ENCODE data around the gene CHMP4B. TPM values are rescaled to one million over a fixed set of nuclear protein-coding genes. Genes with fewer than 3 reads are reported as not detected.

CHMP4B gene
- total RNA-seq, 4 donors from 2014 or later, result 57.4 to 109 (median 82.7) TPM

DNA sequence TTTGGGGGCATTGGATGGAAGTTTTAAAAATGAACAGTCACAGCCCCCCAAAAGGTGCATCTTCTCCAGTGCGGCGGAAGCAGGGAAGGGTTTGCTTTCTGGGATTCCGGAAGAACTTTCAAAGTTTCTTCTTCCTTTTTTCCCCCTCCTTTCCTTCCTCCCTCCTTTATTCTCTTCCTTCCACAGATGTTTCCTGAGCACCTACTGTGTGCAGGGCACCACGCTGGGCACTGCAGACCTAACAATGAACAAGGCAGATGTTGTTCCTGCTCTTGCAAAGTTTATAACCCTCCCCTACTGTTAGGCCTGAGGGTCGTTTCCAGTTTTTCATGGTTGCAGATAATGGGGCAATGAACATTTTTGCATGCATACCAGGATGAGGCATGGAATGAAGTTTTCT lies 58.1 kb downstream of the CHMP4B start:
- TF ChIP-seq, protein P1, sequence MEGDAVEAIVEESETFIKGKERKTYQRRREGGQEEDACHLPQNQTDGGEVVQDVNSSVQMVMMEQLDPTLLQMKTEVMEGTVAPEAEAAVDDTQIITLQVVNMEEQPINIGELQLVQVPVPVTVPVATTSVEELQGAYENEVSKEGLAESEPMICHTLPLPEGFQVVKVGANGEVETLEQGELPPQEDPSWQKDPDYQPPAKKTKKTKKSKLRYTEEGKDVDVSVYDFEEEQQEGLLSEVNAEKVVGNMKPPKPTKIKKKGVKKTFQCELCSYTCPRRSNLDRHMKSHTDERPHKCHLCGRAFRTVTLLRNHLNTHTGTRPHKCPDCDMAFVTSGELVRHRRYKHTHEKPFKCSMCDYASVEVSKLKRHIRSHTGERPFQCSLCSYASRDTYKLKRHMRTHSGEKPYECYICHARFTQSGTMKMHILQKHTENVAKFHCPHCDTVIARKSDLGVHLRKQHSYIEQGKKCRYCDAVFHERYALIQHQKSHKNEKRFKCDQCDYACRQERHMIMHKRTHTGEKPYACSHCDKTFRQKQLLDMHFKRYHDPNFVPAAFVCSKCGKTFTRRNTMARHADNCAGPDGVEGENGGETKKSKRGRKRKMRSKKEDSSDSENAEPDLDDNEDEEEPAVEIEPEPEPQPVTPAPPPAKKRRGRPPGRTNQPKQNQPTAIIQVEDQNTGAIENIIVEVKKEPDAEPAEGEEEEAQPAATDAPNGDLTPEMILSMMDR (IDR thresholded peaks at IDR 0.05 in 4 of 5, conservative IDR thresholded peaks at IDR 0.05 in 1 of 5), result no peak
- no peak for TF ChIP-seq POLR2A (IDR thresholded peaks at IDR 0.05)
- H3K4me1 ChIP-seq, result no peaks in the 10 kb centered on the region
- in situ Hi-C loops (cut with MboI; ENCODE audit: low sequenced_read_pairs in 4 of 4) (no loop called here), intact Hi-C loops (cut with DNase I; ENCODE audit: low total_unique reads) (no loop called here)
- DNase-seq (no peak), ATAC-seq (no peak)
- H3K9me3 ChIP-seq, result no peaks in the 10 kb centered on the region
- no peaks in the 10 kb centered on the region for H3K27me3 ChIP-seq
- no peaks in the 10 kb centered on the region for H3K36me3 ChIP-seq
- no peak overlapping the region for H3K27ac ChIP-seq
- no peak overlapping the region for H3K4me3 ChIP-seq

- no peak overlapping the region for H3K4me3 ChIP-seq
- DNase-seq, result no peak
- no peaks in the 10 kb centered on the region for H3K27me3 ChIP-seq
- ATAC-seq, result no peak
- no peaks in the 10 kb centered on the region for H3K4me1 ChIP-seq
- intact Hi-C loops (cut with DNase I; ENCODE audit: low total_unique reads) (no loop called here), in situ Hi-C loops (cut with MboI; ENCODE audit: low sequenced_read_pairs in 4 of 4) (no loop called here)
- TF ChIP-seq, protein P1 (IDR thresholded peaks at IDR 0.05 in 4 of 5, conservative IDR thresholded peaks at IDR 0.05 in 1 of 5), result no peak
- TF ChIP-seq POLR2A (IDR thresholded peaks at IDR 0.05), result no peak
- H3K27ac ChIP-seq, result no peak overlapping the region
- no peaks in the 10 kb centered on the region for H3K36me3 ChIP-seq
- H3K9me3 ChIP-seq, result no peaks in the 10 kb centered on the region
Observed at GRCh38 chr20:33871362-33871761, 60.2 kb downstream of the CHMP4B start.

- ATAC-seq, result no peak
Observed at GRCh38 chr20:33874129-33874528, 63.0 kb downstream of the CHMP4B start.

GRCh38 chr20:33875055-33875454 lies 63.9 kb downstream of the CHMP4B start:
- TF ChIP-seq POLR2A (IDR thresholded peaks at IDR 0.05), result no peak
- TF ChIP-seq, protein P1 (IDR thresholded peaks at IDR 0.05 in 4 of 5, conservative IDR thresholded peaks at IDR 0.05 in 1 of 5), result no peak
- Histone ChIP-seq H3K4me3 (no peak overlapping the region), H3K4me1 (no peaks in the 10 kb centered on the region), H3K9me3 (peaks cover 0 to 6% (median 0%) of the 10 kb centered on the region in 3 donors), H3K36me3 (no peaks in the 10 kb centered on the region), H3K27ac (no peak overlapping the region), H3K27me3 (no peaks in the 10 kb centered on the region)
- ATAC-seq (no peak), DNase-seq (no peak)
- intact Hi-C loops (cut with DNase I; ENCODE audit: low total_unique reads), result no loop called here
- in situ Hi-C loops (cut with MboI; ENCODE audit: low sequenced_read_pairs in 4 of 4), result no loop called here

More at GRCh38 chr20:33874129-33874528, 63.0 kb downstream of the CHMP4B start:
- Histone ChIP-seq H3K9me3 (no peaks in the 10 kb centered on the region), H3K4me1 (no peaks in the 10 kb centered on the region), H3K27ac (no peak overlapping the region), H3K27me3 (no peaks in the 10 kb centered on the region), H3K4me3 (no peak overlapping the region), H3K36me3 (no peaks in the 10 kb centered on the region)
- no peak for DNase-seq
- intact Hi-C loops (cut with DNase I; ENCODE audit: low total_unique reads), result no loop called here
- TF ChIP-seq, protein P1 (IDR thresholded peaks at IDR 0.05 in 4 of 5, conservative IDR thresholded peaks at IDR 0.05 in 1 of 5), result no peak
- TF ChIP-seq POLR2A (IDR thresholded peaks at IDR 0.05), result no peak
- in situ Hi-C loops (cut with MboI; ENCODE audit: low sequenced_read_pairs in 4 of 4), result no loop called here

GRCh38 chr20:33875534-33876026 lies 64.4 kb downstream of the CHMP4B start:
- ATAC-seq, result no peak
- no peaks in the 10 kb centered on the region for H3K27me3 ChIP-seq
- H3K4me1 ChIP-seq, result no peaks in the 10 kb centered on the region
- no peak overlapping the region for H3K4me3 ChIP-seq
- intact Hi-C loops (cut with DNase I; ENCODE audit: low total_unique reads) (no loop called here), in situ Hi-C loops (cut with MboI; ENCODE audit: low sequenced_read_pairs in 4 of 4) (no loop called here)
- H3K9me3 ChIP-seq, result peaks cover 0 to 8% (median 0%) of the 10 kb centered on the region in 3 donors
- no peak overlapping the region for H3K27ac ChIP-seq
- DNase-seq, result no peak
- no peak for TF ChIP-seq POLR2A (IDR thresholded peaks at IDR 0.05)
- TF ChIP-seq, protein P1 (IDR thresholded peaks at IDR 0.05 in 4 of 5, conservative IDR thresholded peaks at IDR 0.05 in 1 of 5), result no peak
- no peaks in the 10 kb centered on the region for H3K36me3 ChIP-seq
